IMR-90 (cell line): Measurements from ENCODE around the gene SHROOM3. TPM values are rescaled to one million over a fixed set of nuclear protein-coding genes. Genes with fewer than 3 reads are reported as not detected.

Experiments
- ATAC-seq: fragments of 200-7000 bp; cut with Tn5 transposase; 2 replicates; pipeline ENCODE4 v1.9.1; 2020; ENCODE audit warnings: low read depth, mild to moderate bottlenecking, moderate library complexity
- BruUV-seq: library from RNA; stranded (reverse); fragments of 400-500 nt; replicated peaks from 2 replicates; lab custom pipeline; 2021; lab: Mats Ljungman, UMichigan
- CTCF ChIA-PET: fragments of 300-600 bp; formaldehyde crosslinking; extraction: SDS; loops from one replicate; lab custom pipeline; 2021; ENCODE audit warnings: antibody characterized with exemption; lab: Yijun Ruan, JAX
- POLR2A ChIA-PET: fragments of 300-600 bp; sonication (Branson Sonifier 250); formaldehyde crosslinking; loops from one replicate; lab custom pipeline; 2022; ENCODE audit warnings: antibody characterized with exemption; ENCODE audit not compliant: unreplicated experiment; lab: Charles Lee
- DNase-seq: peaks from one replicate; pipeline ENCODE4 v3.0.0; 2013
- H2AFZ ChIP-seq: replicated peaks from 2 replicates; pipeline ENCODE3; 2013; ENCODE audit warnings: low read length, mild to moderate bottlenecking; ENCODE audit not compliant: poor library complexity
- H2AK5ac ChIP-seq: 2 replicates; pipeline ENCODE4 v1.6.1; 2013; ENCODE audit warnings: low read depth, low read length, inconsistent platforms
- H2AK9ac ChIP-seq: replicated peaks from 2 replicates; pipeline ENCODE3; 2013; ENCODE audit warnings: mild to moderate bottlenecking, low read depth, low read length, moderate library complexity; ENCODE audit not compliant: poor library complexity
- H2BK120ac ChIP-seq: 2 replicates; pipeline ENCODE4 v1.6.1; 2013; ENCODE audit warnings: low read depth, low read length, inconsistent platforms
- H2BK15ac ChIP-seq: 3 replicates; pipeline ENCODE4 v1.6.1; 2013; ENCODE audit warnings: low read depth, low read length, inconsistent platforms
- H2BK20ac ChIP-seq: 2 replicates; pipeline ENCODE4 v1.6.1; 2013; ENCODE audit warnings: low read depth, mild to moderate bottlenecking, inconsistent platforms, low read length, moderate library complexity
- H2BK5ac ChIP-seq: 2 replicates; pipeline ENCODE4 v1.6.1; 2013; ENCODE audit warnings: mild to moderate bottlenecking, low read depth, low read length, inconsistent platforms; ENCODE audit not compliant: poor library complexity, severe bottlenecking
- H3K14ac ChIP-seq: replicated peaks from 2 replicates; pipeline ENCODE4 v1.6.1; 2013; ENCODE audit warnings: low read depth, low read length, inconsistent platforms
- H3K18ac ChIP-seq: 2 replicates; pipeline ENCODE4 v1.6.1; 2013; ENCODE audit warnings: low read depth, low read length, control low read depth
- H3K23ac ChIP-seq: 2 replicates; pipeline ENCODE4 v1.6.1; 2013; ENCODE audit warnings: low read depth, low read length, inconsistent platforms
- H3K27ac ChIP-seq: 2 replicates; pipeline ENCODE4 v1.5.1; 2013; ENCODE audit warnings: mild to moderate bottlenecking, control low read depth, low read length; ENCODE audit not compliant: insufficient read depth
- H3K27me3 ChIP-seq: 2 replicates; pipeline ENCODE4 v1.6.1; 2013; ENCODE audit warnings: low read length; ENCODE audit not compliant: control insufficient read depth, insufficient read depth
- H3K36me3 ChIP-seq: 2 replicates; pipeline ENCODE4 v1.6.1; 2013; ENCODE audit warnings: low read length, mixed read lengths; ENCODE audit not compliant: control insufficient read depth, insufficient read depth
- H3K4ac ChIP-seq: 2 replicates; pipeline ENCODE4 v1.6.1; 2013; ENCODE audit warnings: low read depth, low read length, inconsistent platforms
- H3K4me1 ChIP-seq: 2 replicates; pipeline ENCODE4 v1.6.1; 2013; ENCODE audit warnings: low read length, mixed read lengths; ENCODE audit not compliant: control insufficient read depth, insufficient read depth
- H3K4me2 ChIP-seq: 2 replicates; pipeline ENCODE4 v1.6.1; 2013; ENCODE audit warnings: low read depth, mild to moderate bottlenecking, control low read depth, low read length, moderate library complexity
- H3K4me3 ChIP-seq: 2 replicates; pipeline ENCODE4 v1.5.1; 2013; ENCODE audit warnings: low read depth, mild to moderate bottlenecking, control low read depth, low read length, moderate library complexity; ENCODE audit not compliant: insufficient read depth
- H3K56ac ChIP-seq: 2 replicates; pipeline ENCODE4 v1.6.1; 2013; ENCODE audit warnings: low read length, inconsistent platforms; ENCODE audit not compliant: insufficient read depth; ENCODE audit errors: extremely low read depth
- H3K79me1 ChIP-seq, 2 experiments: 2 replicates each; pipeline ENCODE4 v1.6.1; 2013; ENCODE audit warnings: low read length in 2 of 2, inconsistent platforms in 1 of 2, low read depth in 1 of 2
- H3K9ac ChIP-seq: 2 replicates; pipeline ENCODE4 v1.6.1; 2013; ENCODE audit warnings: low read depth, low read length, control low read depth
- H3K9me1 ChIP-seq: 2 replicates; pipeline ENCODE4 v1.6.1; 2013; ENCODE audit warnings: low read length, inconsistent platforms; ENCODE audit not compliant: insufficient read depth
- H3K9me3 ChIP-seq: 2 replicates; pipeline ENCODE4 v1.6.1; 2013; ENCODE audit warnings: low read length; ENCODE audit not compliant: control insufficient read depth, insufficient read depth
- H4K20me1 ChIP-seq: 2 replicates; pipeline ENCODE4 v1.6.1; 2013; ENCODE audit warnings: low read length, inconsistent platforms; ENCODE audit not compliant: insufficient read depth
- H4K5ac ChIP-seq: 2 replicates; pipeline ENCODE4 v1.6.1; 2013; ENCODE audit warnings: mild to moderate bottlenecking, low read depth, low read length, control low read depth
- H4K8ac ChIP-seq, 2 experiments: 2 replicates each; pipeline ENCODE4 v1.6.1; 2013; ENCODE audit warnings: low read depth in 2 of 2, low read length in 2 of 2, control low read depth in 1 of 2, inconsistent platforms in 1 of 2
- H4K91ac ChIP-seq: 2 replicates; pipeline ENCODE4 v1.6.1; 2013; ENCODE audit warnings: low read depth, low read length, inconsistent platforms; ENCODE audit not compliant: insufficient read depth
- BHLHE40 ChIP-seq: fragments of 150-350 bp; IDR thresholded peaks from 2 replicates; pipeline ENCODE4 v1.6.1; 2016; ENCODE audit warnings: mild to moderate bottlenecking, low read depth, low read length
- CEBPB ChIP-seq: IDR thresholded peaks from 2 replicates; pipeline ENCODE4 v1.6.1; 2012; ENCODE audit warnings: low read depth, low read length, improper control_type of control experiment
- MAZ ChIP-seq: IDR thresholded peaks from 2 replicates; pipeline ENCODE4 v1.6.1; 2012; ENCODE audit warnings: low read depth, mild to moderate bottlenecking, low read length, improper control_type of control experiment, moderate library complexity, borderline replicate concordance
- MXI1 ChIP-seq: IDR thresholded peaks from 2 replicates; pipeline ENCODE4 v1.6.1; 2012; ENCODE audit warnings: low read depth, mild to moderate bottlenecking, low read length, moderate library complexity, borderline replicate concordance
- NFE2L2 ChIP-seq: fragments of 150-350 bp; IDR thresholded peaks from 2 replicates; pipeline ENCODE4 v1.6.1; 2016; ENCODE audit warnings: low read depth, mild to moderate bottlenecking, low read length
- RAD21 ChIP-seq: IDR thresholded peaks from 2 replicates; pipeline ENCODE4 v1.6.1; 2012; ENCODE audit warnings: low read length, improper control_type of control experiment
- RCOR1 ChIP-seq: IDR thresholded peaks from 2 replicates; pipeline ENCODE4 v1.6.1; 2012; ENCODE audit warnings: mild to moderate bottlenecking, low read length, improper control_type of control experiment; ENCODE audit not compliant: insufficient replicate concordance
- RFX5 ChIP-seq: IDR thresholded peaks from 2 replicates; pipeline ENCODE4 v1.8.0; 2012; ENCODE audit warnings: low read depth, mild to moderate bottlenecking, low read length, moderate library complexity
- SMC3 ChIP-seq: fragments of 150-350 bp; IDR thresholded peaks from 2 replicates; pipeline ENCODE4 v1.6.1; 2016; ENCODE audit warnings: low read depth, mild to moderate bottlenecking, antibody characterized with exemption, low read length, moderate library complexity
- WGBS, 2 experiments: methylation state at CpG; one replicate each; pipeline versions ENCODE4 v1.1.5 to v1.1.7; 2013; ENCODE audit warnings: missing lambda C conversion rate in 2 of 2; ENCODE audit not compliant: insufficient read length in 1 of 2; ENCODE audit errors: extremely low coverage in 2 of 2; 5-methylcytosine and 5-hydroxymethylcytosine counted together
- dilution Hi-C: fragments of 300-500 bp; cut with HindIII; formaldehyde crosslinking; loops from one replicate; pipeline ENCODE4 v1.14.3; 2018; ENCODE audit warnings: low sequenced_read_pairs; ENCODE audit not compliant: unreplicated experiment
- in situ Hi-C: fragments of 300-500 bp; cut with MboI; formaldehyde crosslinking; loops from 3 replicates; pipeline ENCODE4 v1.14.3; 2019; ENCODE audit warnings: low sequenced_read_pairs, inconsistent platforms, mixed read lengths
- intact Hi-C: fragments of 100-400 bp; cut with micrococcal nuclease; formaldehyde crosslinking; loops from 2 replicates; pipeline ENCODE4 v1.10.0; 2022
- polyA plus RNA-seq, 3 experiments: library from polyadenylated mRNA; depleted of rRNA; stranded (reverse); fragments of >200 nt; gene quantifications; 2 replicates each; pipeline ENCODE4 v1.2.3, GENCODE V29; 2012; ENCODE audit warnings: low replicate concordance in 1 of 3
- total RNA-seq: library from RNA; depleted of rRNA; stranded (reverse); fragments of >200 nt; gene quantifications from 2 replicates; pipeline ENCODE4 v1.2.3, GENCODE V29; 2012
- TF ChIP-seq, protein P1 (sequence below): conservative IDR thresholded peaks from 2 replicates; pipeline ENCODE4 v1.5.1; 2012; ENCODE audit warnings: mild to moderate bottlenecking, low read depth, low read length, improper control_type of control experiment
- TF ChIP-seq, protein P2 (sequence below): fragments of 150-350 bp; IDR thresholded peaks from 2 replicates; pipeline ENCODE4 v1.6.1; 2017; ENCODE audit warnings: mild to moderate bottlenecking, antibody characterized with exemption, low read length, low read depth
- TF ChIP-seq, protein P3 (sequence below): fragments of 150-350 bp; IDR thresholded peaks from 2 replicates; pipeline ENCODE4 v1.6.1; 2016; ENCODE audit warnings: low read depth, mild to moderate bottlenecking, low read length, moderate library complexity, borderline replicate concordance

Gene SHROOM3
- total and polyA plus RNA-seq, 2 of the 4 experiments (the other 2 are of a cell fraction), result 10.8 to 19.5 TPM

DNA sequence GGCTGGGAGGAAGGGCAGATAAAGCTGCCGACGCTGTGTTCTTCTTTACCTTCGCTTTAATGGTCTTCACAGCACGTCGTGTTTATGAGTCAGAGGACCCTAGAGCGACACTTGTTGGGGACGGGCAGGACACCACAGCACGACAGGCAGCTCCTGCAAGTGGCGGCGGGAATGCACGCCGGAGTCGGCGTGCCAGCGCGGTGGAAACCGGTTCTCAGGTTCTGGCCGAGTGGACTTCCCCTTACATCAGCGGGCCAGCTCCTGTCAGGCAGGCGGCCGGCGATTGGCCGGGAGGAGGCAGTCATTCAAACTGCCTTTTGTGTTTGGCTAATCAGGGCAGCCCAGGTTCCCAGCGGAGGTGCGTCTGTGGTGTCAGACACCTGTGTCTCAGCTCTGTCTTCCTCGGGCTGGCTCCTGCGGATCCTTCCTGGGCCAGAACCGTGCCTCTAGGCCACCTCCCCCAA is 150.9 kb downstream of the SHROOM3 start:
- ATAC-seq (no peak), DNase-seq (no peak)
- in situ Hi-C loops (no loop called here), dilution Hi-C loops (no loop called here), intact Hi-C loops (loop anchor here (5.0 kb wide), 1 partner anchor 74 kb away; no protein-coding TSS in a partner anchor)
- ChIA-PET POLR2A (no interaction called here), CTCF (interaction anchor here (0.5 kb wide), 1 partner anchor 54 kb away, joined by 3 read pairs; no protein-coding TSS in a partner anchor)
- Histone ChIP-seq H2AK9ac (peak overlapping the region; percentile 66), H4K5ac (0 out of 2 replicates have a peak overlapping the region, but pooled peaks have one; percentile 7), H4K8ac (peak overlapping the region in 1 of 2 experiments; percentile 77; a peak in 2 of 4 replicates), H4K91ac (peak overlapping the region; percentile 66), H3K4ac (peak overlapping the region; percentile 86), H3K4me3 (peak overlapping the region; percentile 38; the same call in 1 of the 2 replicates), H3K79me1 (peaks cover 0 to 5% of the 10 kb centered on the region in 2 experiments; a peak in 1 of 4 replicates), H3K14ac (peak overlapping the region; percentile 73), H3K56ac (peak overlapping the region; percentile 9; the same call in 1 of the 2 replicates), H3K18ac (peak overlapping the region; percentile 2; the same call in 1 of the 2 replicates), H3K9ac (peak overlapping the region; percentile 5; the same call in 1 of the 2 replicates), H4K20me1 (no peaks in the 10 kb centered on the region), H3K36me3 (no peaks in the 10 kb centered on the region), H2BK5ac (peak overlapping the region; percentile 17), H2BK15ac (peak overlapping the region; percentile 76; the same call in 1 of the 3 replicates), H3K9me1 (peaks cover 13% of the 10 kb centered on the region; the same call in 1 of the 2 replicates), H3K9me3 (no peaks in the 10 kb centered on the region), H3K4me2 (peak overlapping the region; percentile 77), H3K23ac (peak overlapping the region; percentile 82), H2AFZ (peak overlapping the region; percentile 82), H2BK120ac (peak overlapping the region; percentile 76), H3K4me1 (peaks cover 15% of the 10 kb centered on the region), H2BK20ac (peak overlapping the region; percentile 61), H2AK5ac (peak overlapping the region; percentile 62; the same call in 1 of the 2 replicates), H3K27ac (peak overlapping the region; percentile 3; the same call in 1 of the 2 replicates), H3K27me3 (no peaks in the 10 kb centered on the region)
- BruUV-seq, result no TSS peak
- TF ChIP-seq, protein P1, sequence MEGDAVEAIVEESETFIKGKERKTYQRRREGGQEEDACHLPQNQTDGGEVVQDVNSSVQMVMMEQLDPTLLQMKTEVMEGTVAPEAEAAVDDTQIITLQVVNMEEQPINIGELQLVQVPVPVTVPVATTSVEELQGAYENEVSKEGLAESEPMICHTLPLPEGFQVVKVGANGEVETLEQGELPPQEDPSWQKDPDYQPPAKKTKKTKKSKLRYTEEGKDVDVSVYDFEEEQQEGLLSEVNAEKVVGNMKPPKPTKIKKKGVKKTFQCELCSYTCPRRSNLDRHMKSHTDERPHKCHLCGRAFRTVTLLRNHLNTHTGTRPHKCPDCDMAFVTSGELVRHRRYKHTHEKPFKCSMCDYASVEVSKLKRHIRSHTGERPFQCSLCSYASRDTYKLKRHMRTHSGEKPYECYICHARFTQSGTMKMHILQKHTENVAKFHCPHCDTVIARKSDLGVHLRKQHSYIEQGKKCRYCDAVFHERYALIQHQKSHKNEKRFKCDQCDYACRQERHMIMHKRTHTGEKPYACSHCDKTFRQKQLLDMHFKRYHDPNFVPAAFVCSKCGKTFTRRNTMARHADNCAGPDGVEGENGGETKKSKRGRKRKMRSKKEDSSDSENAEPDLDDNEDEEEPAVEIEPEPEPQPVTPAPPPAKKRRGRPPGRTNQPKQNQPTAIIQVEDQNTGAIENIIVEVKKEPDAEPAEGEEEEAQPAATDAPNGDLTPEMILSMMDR, result no peak
- no peak for TF ChIP-seq MXI1
- TF ChIP-seq RCOR1, result no peak
- TF ChIP-seq CEBPB, result no peak
- TF ChIP-seq RAD21, result no peak
- TF ChIP-seq, protein P2, sequence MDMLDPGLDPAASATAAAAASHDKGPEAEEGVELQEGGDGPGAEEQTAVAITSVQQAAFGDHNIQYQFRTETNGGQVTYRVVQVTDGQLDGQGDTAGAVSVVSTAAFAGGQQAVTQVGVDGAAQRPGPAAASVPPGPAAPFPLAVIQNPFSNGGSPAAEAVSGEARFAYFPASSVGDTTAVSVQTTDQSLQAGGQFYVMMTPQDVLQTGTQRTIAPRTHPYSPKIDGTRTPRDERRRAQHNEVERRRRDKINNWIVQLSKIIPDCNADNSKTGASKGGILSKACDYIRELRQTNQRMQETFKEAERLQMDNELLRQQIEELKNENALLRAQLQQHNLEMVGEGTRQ, result no peak
- TF ChIP-seq NFE2L2, result no peak
- TF ChIP-seq, protein P3, sequence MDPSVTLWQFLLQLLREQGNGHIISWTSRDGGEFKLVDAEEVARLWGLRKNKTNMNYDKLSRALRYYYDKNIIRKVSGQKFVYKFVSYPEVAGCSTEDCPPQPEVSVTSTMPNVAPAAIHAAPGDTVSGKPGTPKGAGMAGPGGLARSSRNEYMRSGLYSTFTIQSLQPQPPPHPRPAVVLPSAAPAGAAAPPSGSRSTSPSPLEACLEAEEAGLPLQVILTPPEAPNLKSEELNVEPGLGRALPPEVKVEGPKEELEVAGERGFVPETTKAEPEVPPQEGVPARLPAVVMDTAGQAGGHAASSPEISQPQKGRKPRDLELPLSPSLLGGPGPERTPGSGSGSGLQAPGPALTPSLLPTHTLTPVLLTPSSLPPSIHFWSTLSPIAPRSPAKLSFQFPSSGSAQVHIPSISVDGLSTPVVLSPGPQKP, result no peak
- TF ChIP-seq SMC3, result no peak
- no peak for TF ChIP-seq BHLHE40
- no peak for TF ChIP-seq MAZ
- no peak for TF ChIP-seq RFX5
- 31% methylated on average over 14 of the region's 28 CpGs; no CpG with 5 or more reads in 1 of the 2 experiments for WGBS, 2 experiments
